ENCODE measurements around the gene ZNF487. TPM values are rescaled to one million over a fixed set of nuclear protein-coding genes. Genes with fewer than 3 reads are reported as not detected.

ZNF487 gene
- total and polyA plus RNA-seq, 4 experiments from 2014 or later: 3.1 to 7.7 (median 5.2) TPM

- H3K36me3 ChIP-seq (ENCODE audit: insufficient read depth, low read length): no peaks in the 10 kb centered on the region
- Mint-ChIP-seq H3K27ac (peak within 1 kb of the TSS; percentile 93 to 100 (median 99)), H3K36me3 (peaks cover 5 to 23% of the 10 kb centered on the region in 2 donors), H3K9me3 (peaks cover 0 to 2% (median 0%) of the 10 kb centered on the region in 8 donors), H3K27me3 (no peaks in the 10 kb centered on the region), H3K4me3 (peak within 1 kb of the TSS; percentile 94 to 100 (median 98)), H3K4me1 (peaks cover 10 to 43% (median 18%) of the 10 kb centered on the region in 4 donors)
- H3K27me3 ChIP-seq (ENCODE audit: insufficient read depth, low read length): no peaks in the 10 kb centered on the region
- CTCF ChIA-PET (ENCODE audit: partially characterized antibody): interaction anchor here (1.3 to 2.5 kb wide), 3 partner anchors 10 to 16 kb away, joined by 4 to 18 read pairs (median 5); no protein-coding TSS in a partner anchor
- H3K27ac ChIP-seq (ENCODE audit: low read depth, low read length): peak within 1 kb of the TSS; percentile 100
- peak within 1 kb of the TSS; percentile 83 to 85 for H3K4me3 ChIP-seq (ENCODE audit: low read length in 2 of 2)
- intact Hi-C loops (cut with micrococcal nuclease): loop anchor here (1.0 to 5.0 kb wide), 6 partner anchors 11 to 772 kb away; partner anchors contain the start of genes ZNF239 and ZNF33B
- peak; percentile 94 to 98 (median 97) for DNase-seq
- H3K9me3 ChIP-seq (ENCODE audit: control insufficient read depth in 1 of 2, low read length in 2 of 2): no peaks in the 10 kb centered on the region
- POLR2A ChIA-PET (ENCODE audit: partially characterized antibody): interaction anchor here (0.8 to 11.9 kb wide), 12 partner anchors 11 to 270 kb away, joined by 3 to 250 read pairs (median 9); partner anchors contain the start of genes CSGALNACT2 and ZNF487
- peaks cover 28% of the 10 kb centered on the region for H3K4me1 ChIP-seq (ENCODE audit: insufficient read depth, low read length)
Observed at GRCh38 chr10:43408710-43409384, 28.1 kb upstream of the ZNF487 start, which contains the start of gene HNRNPF. Gene HNRNPF, minus strand, starts transcription at chr10:43409186. Its CDS starts 21,302 bp downstream, at chr10:43387884.

GRCh38 chr10:43409385-43410109 is 27.4 kb upstream of the ZNF487 start:
- H3K4me3 ChIP-seq (ENCODE audit: low read length in 2 of 2): peak overlapping the region; percentile 63 to 83
- peaks cover 21% of the 10 kb centered on the region for H3K4me1 ChIP-seq (ENCODE audit: insufficient read depth, low read length)
- no peaks in the 10 kb centered on the region for H3K36me3 ChIP-seq (ENCODE audit: insufficient read depth, low read length)
- ChIA-PET CTCF (ENCODE audit: partially characterized antibody) (interaction anchor here (0.6 to 2.5 kb wide), 6 partner anchors 10 to 116 kb away, joined by 3 to 18 read pairs (median 4); no protein-coding TSS in a partner anchor), POLR2A (ENCODE audit: partially characterized antibody) (interaction anchor here (0.8 to 11.9 kb wide), 11 partner anchors 10 to 271 kb away, joined by 3 to 250 read pairs (median 5); partner anchors contain the start of genes CSGALNACT2 and ZNF487)
- intact Hi-C loops (cut with micrococcal nuclease): loop anchor here (1.0 to 5.0 kb wide), 6 partner anchors 11 to 772 kb away; partner anchors contain the start of genes ZNF239 and ZNF33B
- Mint-ChIP-seq H3K4me3 (peak overlapping the region; percentile 94 to 100 (median 98)), H3K4me1 (peaks cover 10 to 36% (median 14%) of the 10 kb centered on the region in 4 donors), H3K27me3 (no peaks in the 10 kb centered on the region), H3K36me3 (peaks cover 3 to 20% of the 10 kb centered on the region in 2 donors), H3K9me3 (peaks cover 0 to 2% (median 0%) of the 10 kb centered on the region in 8 donors), H3K27ac (peak overlapping the region; percentile 93 to 100 (median 99))
- H3K27ac ChIP-seq (ENCODE audit: low read depth, low read length): peak overlapping the region; percentile 100
- peak; percentile 68 to 85 (median 78) for DNase-seq
- no peaks in the 10 kb centered on the region for H3K9me3 ChIP-seq (ENCODE audit: control insufficient read depth in 1 of 2, low read length in 2 of 2)
- no peaks in the 10 kb centered on the region for H3K27me3 ChIP-seq (ENCODE audit: insufficient read depth, low read length)

- Mint-ChIP-seq H3K27me3 (no peaks in the 10 kb centered on the region), H3K36me3 (peaks cover 0 to 17% of the 10 kb centered on the region in 2 donors), H3K27ac (peak overlapping the region; percentile 93 to 100 (median 99)), H3K4me3 (peak overlapping the region; percentile 94 to 100 (median 98)), H3K4me1 (peaks cover 6 to 31% (median 10%) of the 10 kb centered on the region in 4 donors), H3K9me3 (peaks cover 0 to 2% (median 0%) of the 10 kb centered on the region in 8 donors)
- no peak for DNase-seq
- H3K27ac ChIP-seq (ENCODE audit: low read depth, low read length): peak overlapping the region; percentile 100
- POLR2A ChIA-PET (ENCODE audit: partially characterized antibody): interaction anchor here (1.7 to 11.9 kb wide), 5 partner anchors 10 to 272 kb away, joined by 13 to 250 read pairs (median 53); partner anchors contain the start of genes CSGALNACT2 and ZNF487
- H3K9me3 ChIP-seq (ENCODE audit: control insufficient read depth in 1 of 2, low read length in 2 of 2): no peaks in the 10 kb centered on the region
- intact Hi-C loops (cut with micrococcal nuclease): no loop called here
- H3K4me1 ChIP-seq (ENCODE audit: insufficient read depth, low read length): peaks cover 18% of the 10 kb centered on the region
- H3K27me3 ChIP-seq (ENCODE audit: insufficient read depth, low read length): no peaks in the 10 kb centered on the region
- CTCF ChIA-PET (ENCODE audit: partially characterized antibody): interaction anchor here (0.6 to 2.5 kb wide), 6 partner anchors 9 to 117 kb away, joined by 3 to 18 read pairs (median 4); no protein-coding TSS in a partner anchor
- no peaks in the 10 kb centered on the region for H3K36me3 ChIP-seq (ENCODE audit: insufficient read depth, low read length)
- no peak overlapping the region for H3K4me3 ChIP-seq (ENCODE audit: low read length in 2 of 2)
Observed at GRCh38 chr10:43410345-43410744, 26.6 kb upstream of the ZNF487 start.

- POLR2A ChIA-PET (ENCODE audit: partially characterized antibody): interaction anchor here (11.9 kb wide), 1 partner anchor 16 kb away, joined by 250 read pairs; no protein-coding TSS in a partner anchor
- H3K4me3 Mint-ChIP-seq: peak overlapping the region in 1 of 8 donors; percentile 10
- H3K9me3 Mint-ChIP-seq: peaks cover 0 to 2% (median 0%) of the 10 kb centered on the region in 8 donors
- peaks cover 9% of the 10 kb centered on the region for H3K4me1 ChIP-seq (ENCODE audit: insufficient read depth, low read length)
- no peaks in the 10 kb centered on the region for H3K27me3 ChIP-seq (ENCODE audit: insufficient read depth, low read length)
- intact Hi-C loops (cut with micrococcal nuclease): no loop called here
- H3K4me3 ChIP-seq (ENCODE audit: low read length in 2 of 2): no peak overlapping the region
- no peak for DNase-seq
- peaks cover 6 to 31% (median 10%) of the 10 kb centered on the region in 4 donors for H3K4me1 Mint-ChIP-seq
- no peaks in the 10 kb centered on the region for H3K27me3 Mint-ChIP-seq
- no peaks in the 10 kb centered on the region for H3K9me3 ChIP-seq (ENCODE audit: control insufficient read depth in 1 of 2, low read length in 2 of 2)
- CTCF ChIA-PET (ENCODE audit: partially characterized antibody): interaction anchor here (1.9 kb wide), 1 partner anchor 26 kb away, joined by 7 read pairs; the partner anchor contains the start of gene ZNF487
- peaks cover 0 to 13% of the 10 kb centered on the region in 2 donors for H3K36me3 Mint-ChIP-seq
- H3K27ac Mint-ChIP-seq: peak overlapping the region in 4 of 7 donors; percentile 46 to 93 (median 77)
- H3K36me3 ChIP-seq (ENCODE audit: insufficient read depth, low read length): no peaks in the 10 kb centered on the region
- no peak overlapping the region for H3K27ac ChIP-seq (ENCODE audit: low read depth, low read length)
Observed at GRCh38 chr10:43411536-43411935, 25.4 kb upstream of the ZNF487 start.

GRCh38 chr10:43415544-43415943 is 21.4 kb upstream of the ZNF487 start:
- no peaks in the 10 kb centered on the region for H3K36me3 ChIP-seq (ENCODE audit: insufficient read depth, low read length)
- H3K4me3 ChIP-seq (ENCODE audit: low read length in 2 of 2): no peak overlapping the region
- CTCF ChIA-PET (ENCODE audit: partially characterized antibody): no interaction called here
- Mint-ChIP-seq H3K9me3 (no peaks in the 10 kb centered on the region), H3K27me3 (no peaks in the 10 kb centered on the region), H3K4me1 (peaks cover 12 to 36% (median 20%) of the 10 kb centered on the region in 4 donors), H3K36me3 (peaks cover 0 to 1% of the 10 kb centered on the region in 2 donors), H3K4me3 (no peak overlapping the region), H3K27ac (peak overlapping the region in 2 of 7 donors; percentile 8 to 89)
- peaks cover 24% of the 10 kb centered on the region for H3K4me1 ChIP-seq (ENCODE audit: insufficient read depth, low read length)
- H3K9me3 ChIP-seq (ENCODE audit: control insufficient read depth in 1 of 2, low read length in 2 of 2): no peaks in the 10 kb centered on the region
- H3K27me3 ChIP-seq (ENCODE audit: insufficient read depth, low read length): no peaks in the 10 kb centered on the region
- intact Hi-C loops (cut with micrococcal nuclease): no loop called here
- POLR2A ChIA-PET (ENCODE audit: partially characterized antibody): interaction anchor here (0.9 kb wide), 1 partner anchor 37 kb away, joined by 3 read pairs; no protein-coding TSS in a partner anchor
- DNase-seq: no peak
- no peak overlapping the region for H3K27ac ChIP-seq (ENCODE audit: low read depth, low read length)

GRCh38 chr10:43417950-43418768 is 18.8 kb upstream of the ZNF487 start:
- H3K4me3 ChIP-seq (ENCODE audit: low read length in 2 of 2): no peak overlapping the region

More at GRCh38 chr10:43417950-43418768, 18.8 kb upstream of the ZNF487 start:
- Mint-ChIP-seq H3K27me3 (no peaks in the 10 kb centered on the region), H3K4me3 (peak overlapping the region; percentile 47 to 86 (median 70)), H3K9me3 (no peaks in the 10 kb centered on the region), H3K4me1 (peaks cover 17 to 48% (median 30%) of the 10 kb centered on the region in 4 donors), H3K27ac (peak overlapping the region; percentile 86 to 96 (median 94)), H3K36me3 (peaks cover 0 to 1% of the 10 kb centered on the region in 2 donors)
- peak overlapping the region; percentile 40 for H3K27ac ChIP-seq (ENCODE audit: low read depth, low read length)
- intact Hi-C loops (cut with micrococcal nuclease): no loop called here
- POLR2A ChIA-PET (ENCODE audit: partially characterized antibody): interaction anchor here (0.7 to 4.9 kb wide), 7 partner anchors 9 to 280 kb away, joined by 3 to 106 read pairs (median 5); partner anchors contain the start of genes CSGALNACT2, HNRNPF and ZNF487
- H3K4me1 ChIP-seq (ENCODE audit: insufficient read depth, low read length): peaks cover 36% of the 10 kb centered on the region
- peak; percentile 46 to 76 (median 53) for DNase-seq
- no peaks in the 10 kb centered on the region for H3K27me3 ChIP-seq (ENCODE audit: insufficient read depth, low read length)
- H3K9me3 ChIP-seq (ENCODE audit: control insufficient read depth in 1 of 2, low read length in 2 of 2): no peaks in the 10 kb centered on the region
- H3K36me3 ChIP-seq (ENCODE audit: insufficient read depth, low read length): no peaks in the 10 kb centered on the region
- CTCF ChIA-PET (ENCODE audit: partially characterized antibody): interaction anchor here (1.0 to 2.7 kb wide), 5 partner anchors 8 to 28 kb away, joined by 3 to 18 read pairs (median 8); partner anchors contain the start of gene HNRNPF
